ENCODE measurements around the gene NDUFAF8.
A peak's percentile ranks its signal among the peaks of the same experiment; 100 is the strongest.

NDUFAF8 gene

DNA sequence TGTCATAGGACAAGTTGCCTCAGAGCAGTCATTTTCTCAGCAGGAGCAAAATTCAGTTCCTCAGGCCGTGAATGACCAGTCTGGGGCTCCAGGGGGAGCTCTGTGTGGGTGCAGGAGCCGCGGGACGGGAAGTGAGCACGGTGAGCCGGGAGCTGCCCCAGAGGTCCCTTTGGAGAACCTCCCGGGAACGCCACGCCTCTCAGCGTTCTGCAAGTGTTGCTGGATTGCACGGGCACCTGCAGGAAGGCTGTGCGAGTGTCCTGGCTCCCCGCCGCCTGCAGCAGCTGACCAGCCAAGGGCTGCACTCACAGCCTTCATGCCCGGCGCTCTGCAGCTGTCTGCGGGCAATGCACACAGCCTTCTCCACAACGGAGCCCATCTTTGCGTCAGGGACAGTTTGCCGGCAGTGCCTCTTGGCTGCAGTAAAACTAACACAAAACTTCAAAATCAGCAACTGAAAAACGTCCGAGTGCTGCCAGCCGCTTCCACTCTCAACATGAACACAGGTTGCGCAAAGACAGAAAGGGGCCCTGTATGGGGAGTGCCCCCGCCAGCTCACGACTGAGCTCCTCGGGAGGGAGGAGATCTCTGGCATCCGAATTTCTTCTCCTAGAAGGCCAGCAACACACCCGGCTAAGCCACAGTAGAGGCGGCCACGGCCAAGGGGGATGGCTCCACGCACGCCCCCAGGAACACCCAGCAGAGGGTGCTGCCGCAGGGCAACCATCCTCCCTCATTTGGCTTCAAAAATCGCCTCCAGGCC, 16.0 kb downstream of the NDUFAF8 start (continued):
- TF ChIP-seq ZNF548 (tag by site-specific recombination; IDR thresholded peaks at IDR 0.05) (no peak), ZBTB26 (tag by site-specific recombination; optimal IDR thresholded peaks at IDR 0.05) (peak; percentile 45), ZBTB21 (tag by site-specific recombination; IDR thresholded peaks at IDR 0.05) (no peak), ZNF530 (tag by site-specific recombination; IDR thresholded peaks at IDR 0.05; ENCODE audit: low read depth) (no peak), HOXD13 (CRISPR knock-in tag; IDR thresholded peaks at IDR 0.05; ENCODE audit: borderline replicate concordance) (no peak), ZFP69B (tag by site-specific recombination; IDR thresholded peaks at IDR 0.05) (no peak), ZNF404 (tag by site-specific recombination; IDR thresholded peaks at IDR 0.05) (no peak), ZFP37 (tag by site-specific recombination; IDR thresholded peaks at IDR 0.05) (no peak), YY2 (tag by site-specific recombination; IDR thresholded peaks at IDR 0.05) (no peak), ZNF426 (tag by site-specific recombination; IDR thresholded peaks at IDR 0.05) (no peak), ZNF621 (tag by site-specific recombination; IDR thresholded peaks at IDR 0.05) (no peak), ZBTB20 (tag by site-specific recombination; IDR thresholded peaks at IDR 0.05) (peak; percentile 72; the same call in 1 of the 2 replicates), ZBTB11 (tag by site-specific recombination; conservative IDR thresholded peaks at IDR 0.05; ENCODE audit: low read depth) (peak; percentile 52), ZNF600 (tag by site-specific recombination; IDR thresholded peaks at IDR 0.05) (peak; percentile 94), GLIS2 (tag by site-specific recombination; IDR thresholded peaks at IDR 0.05) (peak; percentile 83), ZNF791 (tag by site-specific recombination; IDR thresholded peaks at IDR 0.05) (no peak), ZNF292 (tag by site-specific recombination; IDR thresholded peaks at IDR 0.05; ENCODE audit: borderline replicate concordance, low read depth) (no peak), ZNF610 (tag by site-specific recombination; IDR thresholded peaks at IDR 0.05; ENCODE audit: borderline replicate concordance) (no peak), ZNF341 (tag by site-specific recombination; IDR thresholded peaks at IDR 0.05; ENCODE audit: low read depth) (0 out of 2 replicates have a peak, but pooled peaks have one; percentile 13), ZNF423 (tag by site-specific recombination; IDR thresholded peaks at IDR 0.05) (peak; percentile 67; the same call in 1 of the 2 replicates), ZNF792 (tag by site-specific recombination; IDR thresholded peaks at IDR 0.05) (no peak), ZNF223 (tag by site-specific recombination; IDR thresholded peaks at IDR 0.05) (no peak), ZNF501 (tag by site-specific recombination; IDR thresholded peaks at IDR 0.05) (0 out of 2 replicates have a peak, but pooled peaks have one; percentile 23), KLF9 (tag by site-specific recombination; IDR thresholded peaks at IDR 0.05; ENCODE audit: low read depth) (peak; percentile 54; the same call in 1 of the 2 replicates), ZNF768 (tag by site-specific recombination; IDR thresholded peaks at IDR 0.05) (no peak), SCRT1 (tag by site-specific recombination; IDR thresholded peaks at IDR 0.05; ENCODE audit: borderline replicate concordance) (no peak), TCF7L2 (IDR thresholded peaks at IDR 0.05; ENCODE audit: borderline replicate concordance, low read depth, low read length) (no peak), ZEB2 (tag by site-specific recombination; IDR thresholded peaks at IDR 0.05) (no peak), KLF7 (tag by site-specific recombination; IDR thresholded peaks at IDR 0.05; ENCODE audit: borderline replicate concordance) (no peak), ZNF2 (tag by site-specific recombination; IDR thresholded peaks at IDR 0.05) (no peak), ZNF624 (tag by site-specific recombination; IDR thresholded peaks at IDR 0.05) (no peak), ZNF623 (tag by site-specific recombination; IDR thresholded peaks at IDR 0.05) (no peak)
- TF ChIP-seq, protein P1, sequence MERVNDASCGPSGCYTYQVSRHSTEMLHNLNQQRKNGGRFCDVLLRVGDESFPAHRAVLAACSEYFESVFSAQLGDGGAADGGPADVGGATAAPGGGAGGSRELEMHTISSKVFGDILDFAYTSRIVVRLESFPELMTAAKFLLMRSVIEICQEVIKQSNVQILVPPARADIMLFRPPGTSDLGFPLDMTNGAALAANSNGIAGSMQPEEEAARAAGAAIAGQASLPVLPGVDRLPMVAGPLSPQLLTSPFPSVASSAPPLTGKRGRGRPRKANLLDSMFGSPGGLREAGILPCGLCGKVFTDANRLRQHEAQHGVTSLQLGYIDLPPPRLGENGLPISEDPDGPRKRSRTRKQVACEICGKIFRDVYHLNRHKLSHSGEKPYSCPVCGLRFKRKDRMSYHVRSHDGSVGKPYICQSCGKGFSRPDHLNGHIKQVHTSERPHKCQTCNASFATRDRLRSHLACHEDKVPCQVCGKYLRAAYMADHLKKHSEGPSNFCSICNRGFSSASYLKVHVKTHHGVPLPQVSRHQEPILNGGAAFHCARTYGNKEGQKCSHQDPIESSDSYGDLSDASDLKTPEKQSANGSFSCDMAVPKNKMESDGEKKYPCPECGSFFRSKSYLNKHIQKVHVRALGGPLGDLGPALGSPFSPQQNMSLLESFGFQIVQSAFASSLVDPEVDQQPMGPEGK (tag by site-specific recombination; IDR thresholded peaks at IDR 0.05): 0 out of 2 replicates have a peak, but pooled peaks have one; percentile 33
- TF ChIP-seq, protein P2, sequence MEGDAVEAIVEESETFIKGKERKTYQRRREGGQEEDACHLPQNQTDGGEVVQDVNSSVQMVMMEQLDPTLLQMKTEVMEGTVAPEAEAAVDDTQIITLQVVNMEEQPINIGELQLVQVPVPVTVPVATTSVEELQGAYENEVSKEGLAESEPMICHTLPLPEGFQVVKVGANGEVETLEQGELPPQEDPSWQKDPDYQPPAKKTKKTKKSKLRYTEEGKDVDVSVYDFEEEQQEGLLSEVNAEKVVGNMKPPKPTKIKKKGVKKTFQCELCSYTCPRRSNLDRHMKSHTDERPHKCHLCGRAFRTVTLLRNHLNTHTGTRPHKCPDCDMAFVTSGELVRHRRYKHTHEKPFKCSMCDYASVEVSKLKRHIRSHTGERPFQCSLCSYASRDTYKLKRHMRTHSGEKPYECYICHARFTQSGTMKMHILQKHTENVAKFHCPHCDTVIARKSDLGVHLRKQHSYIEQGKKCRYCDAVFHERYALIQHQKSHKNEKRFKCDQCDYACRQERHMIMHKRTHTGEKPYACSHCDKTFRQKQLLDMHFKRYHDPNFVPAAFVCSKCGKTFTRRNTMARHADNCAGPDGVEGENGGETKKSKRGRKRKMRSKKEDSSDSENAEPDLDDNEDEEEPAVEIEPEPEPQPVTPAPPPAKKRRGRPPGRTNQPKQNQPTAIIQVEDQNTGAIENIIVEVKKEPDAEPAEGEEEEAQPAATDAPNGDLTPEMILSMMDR (tag by site-specific recombination; IDR thresholded peaks at IDR 0.05): peak; percentile 66

Data from HEK293 (cell line).